GM12892 (cell line): ENCODE results near the gene PCDH15.

Source experiments
- DNase-seq: peaks from one replicate; pipeline ENCODE4 v3.0.0; 2011; ENCODE audit not compliant: insufficient read length
- FAIRE-seq: peaks from 2 replicates; lab custom pipeline; 2011; peaks lifted over from hg19 to GRCh38; lab: Jason Lieb, UNC
- POLR2A ChIP-seq: IDR thresholded peaks from 2 replicates; pipeline ENCODE4 v1.6.1; 2011; ENCODE audit warnings: low read depth, low read length, control low read depth
- POLR2AphosphoS5 ChIP-seq: IDR thresholded peaks from 2 replicates; pipeline ENCODE4 v1.6.1; 2011; ENCODE audit warnings: low read depth, low read length, control low read depth
- TAF1 ChIP-seq: IDR thresholded peaks from 2 replicates; pipeline ENCODE4 v1.6.1; 2011; ENCODE audit warnings: low read depth, mild to moderate bottlenecking, control low read depth, low read length, borderline replicate concordance

Gene PCDH15

DNA sequence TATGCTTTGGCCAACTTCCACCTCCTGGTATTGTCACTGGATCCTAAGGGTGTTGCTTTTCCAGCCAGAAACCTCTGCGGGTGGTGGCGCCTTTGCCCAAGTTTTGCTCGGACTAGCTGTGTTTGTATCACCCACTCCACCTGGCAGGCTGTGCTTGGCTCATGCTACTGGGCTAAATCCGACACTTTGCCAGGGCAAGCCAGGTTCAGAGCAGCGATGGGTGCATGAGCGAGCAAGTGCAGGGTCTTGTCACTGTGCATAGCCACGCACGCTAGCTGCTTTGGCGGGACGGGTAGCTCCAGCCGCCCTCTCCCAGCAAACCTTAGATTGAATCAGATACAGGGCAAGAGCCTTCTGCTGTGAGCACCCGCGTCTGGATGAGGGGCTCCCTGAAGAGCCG, 737.5 kb downstream of the PCDH15 start:
- FAIRE-seq (no peak), DNase-seq (no peak)
- TF ChIP-seq POLR2AphosphoS5 (no peak), TAF1 (no peak), POLR2A (no peak)

DNA sequence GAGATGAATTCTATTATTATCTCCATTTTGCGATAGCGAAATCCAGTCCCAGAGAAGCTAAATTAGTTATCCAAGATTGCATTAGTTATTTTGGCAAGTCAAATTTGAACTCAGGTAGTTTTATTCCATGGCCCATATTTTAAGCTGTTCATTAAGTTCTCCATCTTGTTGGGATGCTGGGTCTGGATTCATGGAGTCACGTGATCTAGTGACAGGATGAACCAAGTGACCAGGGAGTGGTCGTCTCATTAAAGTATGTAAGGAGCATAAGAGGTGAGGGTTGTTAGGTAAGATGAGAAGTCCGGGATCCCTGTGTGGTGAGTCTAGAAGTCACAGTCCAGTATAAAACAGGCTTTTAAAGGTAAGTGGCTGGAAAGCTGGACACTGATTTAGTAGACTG, 740.5 kb downstream of the PCDH15 start:
- DNase-seq (no peak), FAIRE-seq (no peak)
- TF ChIP-seq TAF1, result no peak
- no peak for TF ChIP-seq POLR2A
- no peak for TF ChIP-seq POLR2AphosphoS5

DNA sequence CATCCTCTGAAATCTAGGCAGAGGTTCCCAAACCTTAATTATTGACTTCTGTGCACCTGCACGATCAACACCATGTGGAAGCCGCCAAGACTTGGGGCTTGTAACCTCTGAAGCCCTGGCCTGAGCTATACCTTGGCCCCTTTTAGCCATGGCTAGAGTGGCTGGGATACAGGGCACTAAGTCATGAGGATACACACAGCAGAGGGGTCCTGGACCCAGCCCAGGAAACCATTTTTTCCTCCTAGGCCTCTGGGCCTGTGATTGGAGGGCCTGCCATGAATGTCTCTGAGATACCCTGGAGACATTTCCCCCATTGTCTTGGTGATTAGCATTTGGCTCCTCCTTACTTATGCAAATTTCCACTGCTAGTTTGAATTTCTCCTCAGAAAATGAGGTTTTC, 743.7 kb downstream of the PCDH15 start:
- FAIRE-seq (no peak), DNase-seq (no peak)
- TF ChIP-seq TAF1, result no peak
- TF ChIP-seq POLR2A, result no peak
- TF ChIP-seq POLR2AphosphoS5, result no peak

DNA sequence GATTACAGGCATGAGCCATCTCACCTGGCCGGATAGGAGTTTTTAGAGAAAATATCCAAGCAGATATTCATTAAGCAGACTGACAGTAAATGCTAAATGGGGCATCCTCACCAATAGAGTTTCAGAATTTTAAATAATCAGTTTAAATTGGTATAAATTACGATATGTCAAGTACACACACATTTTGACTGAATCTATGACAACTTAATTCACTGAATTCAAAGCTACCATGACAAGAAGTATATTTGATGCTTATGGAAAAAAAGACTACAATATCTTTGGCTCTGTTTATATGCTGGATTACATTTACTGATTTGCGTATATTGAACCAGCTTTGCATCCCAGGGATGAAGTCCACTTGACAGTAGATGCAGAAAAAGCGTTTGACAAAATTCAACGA, 774.7 kb downstream of the PCDH15 start:
- FAIRE-seq (no peak), DNase-seq (no peak)
- TF ChIP-seq POLR2AphosphoS5, result no peak
- no peak for TF ChIP-seq POLR2A
- no peak for TF ChIP-seq TAF1

- TF ChIP-seq POLR2A, result no peak
- no peak for TF ChIP-seq POLR2AphosphoS5
- no peak for TF ChIP-seq TAF1
- DNase-seq, result no peak
- no peak for FAIRE-seq
Measured at GRCh38 chr10:54011117-54011516, 789.9 kb downstream of the PCDH15 start.

GRCh38 chr10:54010337-54010933, 790.6 kb downstream of the PCDH15 start:
- FAIRE-seq, result no peak
- TF ChIP-seq POLR2AphosphoS5 (no peak), POLR2A (no peak), TAF1 (no peak)
- no peak for DNase-seq

GRCh38 chr10:54009672-54010071, 791.4 kb downstream of the PCDH15 start:
- FAIRE-seq (no peak), DNase-seq (no peak)
- TF ChIP-seq POLR2A, result no peak
- no peak for TF ChIP-seq POLR2AphosphoS5
- TF ChIP-seq TAF1, result no peak

GRCh38 chr10:54002077-54002476, 799.0 kb downstream of the PCDH15 start:
- FAIRE-seq, result no peak
- no peak for DNase-seq
- TF ChIP-seq POLR2AphosphoS5 (no peak), POLR2A (no peak), TAF1 (no peak)

DNA sequence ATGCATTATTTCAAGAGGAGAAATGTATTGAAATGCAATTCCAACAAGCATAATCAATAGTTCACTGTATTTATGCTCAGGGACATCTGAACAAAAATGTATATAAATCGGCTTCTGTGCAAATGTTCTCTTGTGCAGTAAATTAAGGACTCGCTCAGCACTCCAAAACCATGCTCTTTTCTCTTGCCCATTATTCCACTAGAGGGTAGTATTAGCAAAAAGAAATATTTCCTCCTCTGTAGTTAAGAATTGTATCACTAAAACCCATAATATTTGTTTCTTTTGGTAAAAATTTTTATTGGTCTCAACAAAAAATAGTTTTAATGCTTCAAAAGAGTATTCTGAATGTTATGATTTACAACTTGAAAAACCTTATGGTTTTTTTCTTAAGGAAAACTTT, 803.1 kb downstream of the PCDH15 start:
- no peak for TF ChIP-seq POLR2AphosphoS5
- TF ChIP-seq POLR2A, result no peak
- TF ChIP-seq TAF1, result no peak
- DNase-seq (no peak), FAIRE-seq (no peak)

DNA sequence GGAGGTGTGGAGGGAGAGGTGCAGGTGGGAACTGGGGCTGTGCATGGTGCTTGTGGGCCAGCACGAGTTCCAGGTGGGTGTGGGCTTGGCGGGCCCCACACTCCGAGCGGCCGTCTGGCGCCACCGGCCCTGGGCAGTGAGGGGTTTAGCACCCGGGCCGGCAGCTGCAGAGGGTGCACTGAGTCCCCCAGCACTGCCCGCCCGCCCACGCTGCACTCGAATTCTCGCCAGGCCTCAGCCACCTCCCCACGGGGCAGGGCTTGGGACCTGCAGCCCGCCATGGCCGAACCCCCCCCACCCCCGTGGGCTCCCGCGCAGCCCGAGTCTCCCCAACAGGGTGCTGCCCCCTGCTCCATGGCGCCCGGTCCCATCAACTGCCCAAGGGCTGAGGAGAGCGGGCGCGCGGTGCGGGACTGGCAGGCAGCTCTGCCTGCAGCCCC, 810.2 kb downstream of the PCDH15 start:
- TF ChIP-seq TAF1 (no peak), POLR2A (no peak), POLR2AphosphoS5 (no peak)
- FAIRE-seq, result no peak

DNA sequence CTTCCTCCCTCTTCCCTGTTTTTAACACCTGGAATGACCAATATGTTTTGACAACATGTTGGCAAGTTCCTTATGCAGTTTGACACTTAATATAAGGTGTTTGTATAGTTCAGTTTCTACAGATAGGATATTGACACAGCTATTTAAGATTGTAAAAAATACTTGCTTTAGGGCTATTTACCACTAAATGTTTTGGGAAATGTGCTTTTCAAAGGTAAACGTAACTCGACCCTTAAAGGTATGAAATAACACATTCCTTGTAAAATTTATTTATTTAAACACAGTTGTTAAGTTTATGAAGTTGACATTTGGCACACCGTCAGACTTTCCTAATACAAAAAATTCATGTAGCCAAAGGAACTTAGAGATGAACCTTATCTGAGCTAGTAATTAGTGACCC, 817.6 kb downstream of the PCDH15 start:
- no peak for TF ChIP-seq TAF1
- no peak for TF ChIP-seq POLR2A
- no peak for TF ChIP-seq POLR2AphosphoS5
- FAIRE-seq, result no peak
- no peak for DNase-seq

More for the DNA sequence above, 810.2 kb downstream of the PCDH15 start:
- DNase-seq, result no peak

DNA sequence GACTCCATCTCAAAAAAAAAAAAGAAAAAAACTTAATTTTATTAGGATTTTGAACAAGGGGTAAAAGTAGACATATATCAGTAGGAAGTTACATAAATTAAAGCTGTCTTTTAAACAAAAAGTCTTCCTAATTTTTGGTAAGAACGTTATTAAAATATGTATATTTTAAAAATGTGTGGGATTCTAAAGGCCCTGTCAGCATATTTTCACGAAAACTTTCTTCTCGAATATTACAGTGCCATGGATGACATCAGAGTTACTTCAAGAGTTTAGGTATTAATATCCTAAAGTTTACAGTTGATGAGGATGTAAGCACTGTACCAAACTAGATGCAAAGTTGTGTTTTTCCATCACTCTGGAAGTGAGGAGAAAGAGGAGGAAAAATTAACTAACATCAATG, 820.8 kb downstream of the PCDH15 start:
- DNase-seq (no peak), FAIRE-seq (no peak)
- TF ChIP-seq POLR2AphosphoS5 (no peak), TAF1 (no peak), POLR2A (no peak)

- FAIRE-seq (no peak), DNase-seq (no peak)
- TF ChIP-seq POLR2A (no peak), POLR2AphosphoS5 (no peak), TAF1 (no peak)
Measured at GRCh38 chr10:53978301-53978700, 822.7 kb downstream of the PCDH15 start.
